ENCODE results near the gene MRPS6. TPM values are rescaled to one million over a fixed set of nuclear protein-coding genes. Genes with fewer than 3 reads are reported as not detected.

The MRPS6 gene
- total and polyA plus RNA-seq, 2 experiments from 2014 or later = 54.9 to 201 TPM

- H3K9me2 ChIP-seq (replicated peaks; ENCODE audit: insufficient read depth) = no peaks in the 10 kb centered on the region
- WGBS (ENCODE audit: low lambda C conversion rate, missing lambda C conversion rate) = 76% methylated on average over 5 of the region's 5 CpGs
- H3K79me2 ChIP-seq = peaks cover 98% of the 10 kb centered on the region
- H3K4me2 ChIP-seq = no peak overlapping the region
- peaks cover 24% of the 10 kb centered on the region for H3K4me1 ChIP-seq (ENCODE audit: insufficient read depth)
- H2AFZ ChIP-seq = no peak overlapping the region
- peaks cover 72% of the 10 kb centered on the region for H4K20me1 ChIP-seq (ENCODE audit: insufficient read depth, poor library complexity, severe bottlenecking)
- no peaks in the 10 kb centered on the region for H3K27me3 ChIP-seq
- no peak for DNase-seq (ENCODE audit: low spot score)
- no peaks in the 10 kb centered on the region for H3K36me3 ChIP-seq (replicated peaks; ENCODE audit: insufficient read depth, low read depth)
- TF ChIP-seq, protein P1, sequence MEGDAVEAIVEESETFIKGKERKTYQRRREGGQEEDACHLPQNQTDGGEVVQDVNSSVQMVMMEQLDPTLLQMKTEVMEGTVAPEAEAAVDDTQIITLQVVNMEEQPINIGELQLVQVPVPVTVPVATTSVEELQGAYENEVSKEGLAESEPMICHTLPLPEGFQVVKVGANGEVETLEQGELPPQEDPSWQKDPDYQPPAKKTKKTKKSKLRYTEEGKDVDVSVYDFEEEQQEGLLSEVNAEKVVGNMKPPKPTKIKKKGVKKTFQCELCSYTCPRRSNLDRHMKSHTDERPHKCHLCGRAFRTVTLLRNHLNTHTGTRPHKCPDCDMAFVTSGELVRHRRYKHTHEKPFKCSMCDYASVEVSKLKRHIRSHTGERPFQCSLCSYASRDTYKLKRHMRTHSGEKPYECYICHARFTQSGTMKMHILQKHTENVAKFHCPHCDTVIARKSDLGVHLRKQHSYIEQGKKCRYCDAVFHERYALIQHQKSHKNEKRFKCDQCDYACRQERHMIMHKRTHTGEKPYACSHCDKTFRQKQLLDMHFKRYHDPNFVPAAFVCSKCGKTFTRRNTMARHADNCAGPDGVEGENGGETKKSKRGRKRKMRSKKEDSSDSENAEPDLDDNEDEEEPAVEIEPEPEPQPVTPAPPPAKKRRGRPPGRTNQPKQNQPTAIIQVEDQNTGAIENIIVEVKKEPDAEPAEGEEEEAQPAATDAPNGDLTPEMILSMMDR (IDR thresholded peaks at IDR 0.05; ENCODE audit: poor library complexity) = no peak
- TF ChIP-seq EZH2 (IDR thresholded peaks at IDR 0.05; ENCODE audit: borderline replicate concordance) (no peak), EZH2phosphoT487 (IDR thresholded peaks at IDR 0.05; ENCODE audit: low read depth, severe bottlenecking, unreplicated experiment) (no peak)
- H3K9me3 ChIP-seq (ENCODE audit: low read depth) = no peaks in the 10 kb centered on the region
- no peak overlapping the region for H3K4me3 ChIP-seq
- H3K27ac ChIP-seq = no peak overlapping the region
Measured at GRCh38 chr21:34086887-34087306, 13.5 kb downstream of the MRPS6 start.

DNA sequence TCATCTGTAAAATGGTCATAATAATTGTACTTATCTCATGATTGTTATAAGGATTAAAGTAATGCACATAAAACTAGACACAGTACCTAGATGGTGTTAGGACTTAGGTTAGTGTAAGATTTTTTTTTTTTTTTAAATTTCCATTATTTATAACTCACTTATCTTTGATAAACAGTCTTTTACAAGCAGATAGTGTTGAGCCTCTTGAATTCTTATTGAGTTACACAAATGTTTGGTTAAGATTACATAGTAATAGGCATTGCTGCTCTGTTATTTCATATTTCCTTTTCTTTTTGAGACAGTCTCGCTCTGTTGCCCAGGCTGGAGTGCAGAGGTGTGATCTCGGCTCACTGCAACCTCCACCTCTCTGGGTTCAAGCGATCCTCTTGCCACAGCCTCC, 15.4 kb downstream of the MRPS6 start:
- Histone ChIP-seq H3K27ac (peak overlapping the region; percentile 32), H3K27me3 (no peaks in the 10 kb centered on the region), H3K4me2 (no peak overlapping the region), H3K4me1 (ENCODE audit: insufficient read depth) (peaks cover 19% of the 10 kb centered on the region), H3K79me2 (peaks cover 98% of the 10 kb centered on the region), H2AFZ (no peak overlapping the region), H3K9me2 (replicated peaks; ENCODE audit: insufficient read depth) (no peaks in the 10 kb centered on the region), H3K36me3 (replicated peaks; ENCODE audit: insufficient read depth, low read depth) (no peaks in the 10 kb centered on the region), H3K9me3 (ENCODE audit: low read depth) (no peaks in the 10 kb centered on the region), H4K20me1 (ENCODE audit: insufficient read depth, poor library complexity, severe bottlenecking) (peaks cover 84% of the 10 kb centered on the region), H3K4me3 (no peak overlapping the region)
- WGBS (ENCODE audit: low lambda C conversion rate, missing lambda C conversion rate) = 86% methylated on average over 3 of the region's 3 CpGs
- no peak for DNase-seq (ENCODE audit: low spot score)
- TF ChIP-seq EZH2phosphoT487 (IDR thresholded peaks at IDR 0.05; ENCODE audit: low read depth, severe bottlenecking, unreplicated experiment) = no peak

DNA sequence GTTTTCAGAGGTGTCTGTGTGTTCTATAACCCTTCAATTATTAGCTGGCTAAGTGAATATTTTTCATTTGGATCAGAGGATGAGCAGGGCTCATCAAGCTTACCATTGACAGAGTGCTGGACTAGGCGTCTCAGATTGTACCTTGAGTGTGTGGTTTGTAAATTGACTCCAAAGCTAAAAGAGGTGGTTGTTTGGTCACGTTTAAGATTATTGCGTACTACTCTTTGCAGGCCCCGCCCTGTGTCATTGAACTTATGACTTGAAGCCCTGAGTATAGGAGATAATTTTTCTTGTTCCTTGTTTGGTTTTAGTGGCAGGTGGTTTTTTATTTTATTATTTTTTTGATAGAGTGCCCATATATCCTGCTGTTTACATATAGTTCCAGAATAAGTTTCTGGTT, 17.7 kb downstream of the MRPS6 start:
- no peaks in the 10 kb centered on the region for H3K9me3 ChIP-seq (ENCODE audit: low read depth)
- WGBS (ENCODE audit: low lambda C conversion rate, missing lambda C conversion rate) = 86% methylated on average over 3 of the region's 4 CpGs
- no peaks in the 10 kb centered on the region for H3K27me3 ChIP-seq
- H3K79me2 ChIP-seq = peaks cover 95% of the 10 kb centered on the region
- H3K4me3 ChIP-seq = no peak overlapping the region
- H2AFZ ChIP-seq = no peak overlapping the region
- no peak overlapping the region for H3K4me2 ChIP-seq
- no peak overlapping the region for H3K27ac ChIP-seq
- peaks cover 77% of the 10 kb centered on the region for H4K20me1 ChIP-seq (ENCODE audit: insufficient read depth, poor library complexity, severe bottlenecking)
- H3K4me1 ChIP-seq (ENCODE audit: insufficient read depth) = peaks cover 19% of the 10 kb centered on the region
- no peak for DNase-seq (ENCODE audit: low spot score)
- no peaks in the 10 kb centered on the region for H3K9me2 ChIP-seq (replicated peaks; ENCODE audit: insufficient read depth)
- TF ChIP-seq EZH2 (IDR thresholded peaks at IDR 0.05; ENCODE audit: borderline replicate concordance) (no peak), EZH2phosphoT487 (IDR thresholded peaks at IDR 0.05; ENCODE audit: low read depth, severe bottlenecking, unreplicated experiment) (no peak)
- TF ChIP-seq, protein P1 (IDR thresholded peaks at IDR 0.05; ENCODE audit: poor library complexity) = no peak
- H3K36me3 ChIP-seq (replicated peaks; ENCODE audit: insufficient read depth, low read depth) = no peaks in the 10 kb centered on the region

DNA sequence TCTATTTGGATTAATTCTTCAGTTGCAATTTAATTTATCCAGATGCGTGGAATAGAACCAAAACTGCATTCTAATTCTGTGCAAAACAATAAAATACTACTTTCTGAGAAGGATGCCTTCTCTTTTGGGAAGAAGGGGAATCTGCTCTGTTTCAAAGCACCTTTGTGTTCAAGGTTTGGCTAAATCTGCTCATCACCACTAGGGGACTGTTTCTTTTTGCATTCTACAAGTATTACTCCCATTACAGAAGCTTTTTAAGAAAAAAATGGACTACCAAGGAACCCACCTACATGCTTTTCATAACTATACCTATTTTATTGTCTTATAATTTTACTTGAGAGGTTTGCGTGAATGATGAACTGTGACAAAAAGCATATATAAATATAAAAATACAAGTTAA, 18.2 kb downstream of the MRPS6 start:
- Histone ChIP-seq H3K36me3 (replicated peaks; ENCODE audit: insufficient read depth, low read depth) (no peaks in the 10 kb centered on the region), H3K9me2 (replicated peaks; ENCODE audit: insufficient read depth) (no peaks in the 10 kb centered on the region), H3K4me1 (ENCODE audit: insufficient read depth) (peaks cover 19% of the 10 kb centered on the region), H4K20me1 (ENCODE audit: insufficient read depth, poor library complexity, severe bottlenecking) (peaks cover 72% of the 10 kb centered on the region), H3K9me3 (ENCODE audit: low read depth) (no peaks in the 10 kb centered on the region), H3K27me3 (no peaks in the 10 kb centered on the region), H3K4me2 (no peak overlapping the region), H3K27ac (no peak overlapping the region), H3K4me3 (no peak overlapping the region), H3K79me2 (peaks cover 95% of the 10 kb centered on the region), H2AFZ (no peak overlapping the region)
- 96% methylated on average over 2 of the region's 2 CpGs for WGBS (ENCODE audit: low lambda C conversion rate, missing lambda C conversion rate)
- no peak for DNase-seq (ENCODE audit: low spot score)
- TF ChIP-seq EZH2phosphoT487 (IDR thresholded peaks at IDR 0.05; ENCODE audit: low read depth, severe bottlenecking, unreplicated experiment) = no peak
- TF ChIP-seq, protein P1 (IDR thresholded peaks at IDR 0.05; ENCODE audit: poor library complexity) = peak; percentile 27
- TF ChIP-seq EZH2 (IDR thresholded peaks at IDR 0.05; ENCODE audit: borderline replicate concordance) = no peak

Measured in hepatocyte (in vitro differentiated cells).